ENCODE results near the gene PEDS1.

The PEDS1 gene

DNA sequence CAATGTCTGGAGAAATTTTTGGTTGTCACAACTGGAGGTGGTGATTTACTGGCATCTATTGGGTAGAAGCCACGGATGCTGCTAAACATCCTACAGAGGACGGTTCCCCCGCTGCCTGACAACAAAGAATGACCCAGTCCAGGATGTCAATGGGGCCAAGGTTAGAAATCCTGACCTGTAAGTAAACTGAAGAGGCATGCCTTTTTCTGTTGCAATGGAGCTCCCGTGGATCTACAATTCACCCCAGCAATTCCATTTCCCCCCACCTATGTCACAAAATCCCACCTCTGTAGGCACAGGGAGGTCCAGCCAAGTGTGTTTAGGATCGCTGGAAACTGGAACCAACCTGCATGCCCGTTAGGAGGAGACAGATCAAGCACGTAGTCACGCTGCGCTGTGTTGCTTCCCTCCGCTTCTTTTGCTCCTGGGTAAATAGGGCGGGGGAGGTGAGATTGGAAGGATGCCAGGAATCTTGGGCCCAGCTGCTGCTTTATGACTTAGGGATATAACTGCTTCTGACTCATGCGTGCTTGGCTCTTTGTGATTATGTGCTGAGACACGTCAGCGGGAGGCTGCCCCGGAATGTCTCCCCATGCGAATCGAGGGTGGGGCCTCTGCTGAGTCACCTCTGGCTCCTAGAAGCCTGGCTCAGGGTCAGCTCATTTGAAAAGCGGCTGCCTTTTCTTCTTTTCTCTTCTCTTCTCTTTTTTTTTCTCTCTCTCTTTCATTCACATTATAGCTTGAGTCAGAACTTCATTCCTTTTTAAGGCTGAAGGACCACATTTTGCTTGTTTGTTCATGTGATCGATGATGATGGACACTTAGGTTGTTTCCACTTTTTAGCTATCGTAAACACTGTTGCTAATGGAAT, 12.4 kb upstream of the PEDS1 start (continued):
- TF ChIP-seq, protein P1, sequence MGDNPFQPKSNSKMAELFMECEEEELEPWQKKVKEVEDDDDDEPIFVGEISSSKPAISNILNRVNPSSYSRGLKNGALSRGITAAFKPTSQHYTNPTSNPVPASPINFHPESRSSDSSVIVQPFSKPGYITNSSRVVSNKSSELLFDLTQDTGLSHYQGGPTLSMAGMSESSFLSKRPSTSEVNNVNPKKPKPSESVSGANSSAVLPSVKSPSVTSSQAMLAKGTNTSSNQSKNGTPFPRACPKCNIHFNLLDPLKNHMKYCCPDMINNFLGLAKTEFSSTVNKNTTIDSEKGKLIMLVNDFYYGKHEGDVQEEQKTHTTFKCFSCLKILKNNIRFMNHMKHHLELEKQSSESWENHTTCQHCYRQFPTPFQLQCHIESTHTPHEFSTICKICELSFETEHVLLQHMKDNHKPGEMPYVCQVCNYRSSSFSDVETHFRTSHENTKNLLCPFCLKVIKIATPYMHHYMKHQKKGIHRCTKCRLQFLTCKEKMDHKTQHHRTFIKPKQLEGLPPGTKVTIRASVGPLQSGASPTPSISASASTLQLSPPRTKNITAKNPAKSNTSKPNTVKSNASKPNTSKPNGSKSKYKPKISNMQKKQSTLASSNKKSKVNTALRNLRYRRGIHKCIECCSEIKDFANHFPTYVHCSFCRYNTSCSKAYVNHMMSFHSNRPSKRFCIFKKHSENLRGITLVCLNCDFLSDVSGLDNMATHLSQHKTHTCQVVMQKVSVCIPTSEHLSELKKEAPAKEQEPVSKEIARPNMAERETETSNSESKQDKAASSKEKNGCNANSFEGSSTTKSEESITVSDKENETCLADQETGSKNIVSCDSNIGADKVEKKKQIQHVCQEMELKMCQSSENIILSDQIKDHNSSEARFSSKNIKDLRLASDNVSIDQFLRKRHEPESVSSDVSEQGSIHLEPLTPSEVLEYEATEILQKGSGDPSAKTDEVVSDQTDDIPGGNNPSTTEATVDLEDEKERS (tag by site-specific recombination; IDR thresholded peaks at IDR 0.05): no peak
- TF ChIP-seq, protein P2, sequence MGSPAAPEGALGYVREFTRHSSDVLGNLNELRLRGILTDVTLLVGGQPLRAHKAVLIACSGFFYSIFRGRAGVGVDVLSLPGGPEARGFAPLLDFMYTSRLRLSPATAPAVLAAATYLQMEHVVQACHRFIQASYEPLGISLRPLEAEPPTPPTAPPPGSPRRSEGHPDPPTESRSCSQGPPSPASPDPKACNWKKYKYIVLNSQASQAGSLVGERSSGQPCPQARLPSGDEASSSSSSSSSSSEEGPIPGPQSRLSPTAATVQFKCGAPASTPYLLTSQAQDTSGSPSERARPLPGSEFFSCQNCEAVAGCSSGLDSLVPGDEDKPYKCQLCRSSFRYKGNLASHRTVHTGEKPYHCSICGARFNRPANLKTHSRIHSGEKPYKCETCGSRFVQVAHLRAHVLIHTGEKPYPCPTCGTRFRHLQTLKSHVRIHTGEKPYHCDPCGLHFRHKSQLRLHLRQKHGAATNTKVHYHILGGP (tag by site-specific recombination; IDR thresholded peaks at IDR 0.05): no peak; the same call in 1 of the 2 replicates
- TF ChIP-seq MYNN (tag by site-specific recombination; IDR thresholded peaks at IDR 0.05; ENCODE audit: borderline replicate concordance): no peak
- TF ChIP-seq ZNF184 (tag by site-specific recombination; IDR thresholded peaks at IDR 0.05): peak; percentile 94
- TF ChIP-seq, protein P3, sequence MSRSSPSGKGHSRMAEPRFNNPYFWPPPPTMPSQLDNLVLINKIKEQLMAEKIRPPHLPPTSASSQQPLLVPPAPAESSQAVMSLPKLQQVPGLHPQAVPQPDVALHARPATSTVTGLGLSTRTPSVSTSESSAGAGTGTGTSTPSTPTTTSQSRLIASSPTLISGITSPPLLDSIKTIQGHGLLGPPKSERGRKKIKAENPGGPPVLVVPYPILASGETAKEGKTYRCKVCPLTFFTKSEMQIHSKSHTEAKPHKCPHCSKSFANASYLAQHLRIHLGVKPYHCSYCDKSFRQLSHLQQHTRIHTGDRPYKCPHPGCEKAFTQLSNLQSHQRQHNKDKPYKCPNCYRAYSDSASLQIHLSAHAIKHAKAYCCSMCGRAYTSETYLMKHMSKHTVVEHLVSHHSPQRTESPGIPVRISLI (tag by site-specific recombination; IDR thresholded peaks at IDR 0.05): no peak; the same call in 1 of the 2 replicates
- no peak; the same call in 1 of the 2 replicates for TF ChIP-seq YY1 (tag by site-specific recombination; IDR thresholded peaks at IDR 0.05)
- TF ChIP-seq, protein P4, sequence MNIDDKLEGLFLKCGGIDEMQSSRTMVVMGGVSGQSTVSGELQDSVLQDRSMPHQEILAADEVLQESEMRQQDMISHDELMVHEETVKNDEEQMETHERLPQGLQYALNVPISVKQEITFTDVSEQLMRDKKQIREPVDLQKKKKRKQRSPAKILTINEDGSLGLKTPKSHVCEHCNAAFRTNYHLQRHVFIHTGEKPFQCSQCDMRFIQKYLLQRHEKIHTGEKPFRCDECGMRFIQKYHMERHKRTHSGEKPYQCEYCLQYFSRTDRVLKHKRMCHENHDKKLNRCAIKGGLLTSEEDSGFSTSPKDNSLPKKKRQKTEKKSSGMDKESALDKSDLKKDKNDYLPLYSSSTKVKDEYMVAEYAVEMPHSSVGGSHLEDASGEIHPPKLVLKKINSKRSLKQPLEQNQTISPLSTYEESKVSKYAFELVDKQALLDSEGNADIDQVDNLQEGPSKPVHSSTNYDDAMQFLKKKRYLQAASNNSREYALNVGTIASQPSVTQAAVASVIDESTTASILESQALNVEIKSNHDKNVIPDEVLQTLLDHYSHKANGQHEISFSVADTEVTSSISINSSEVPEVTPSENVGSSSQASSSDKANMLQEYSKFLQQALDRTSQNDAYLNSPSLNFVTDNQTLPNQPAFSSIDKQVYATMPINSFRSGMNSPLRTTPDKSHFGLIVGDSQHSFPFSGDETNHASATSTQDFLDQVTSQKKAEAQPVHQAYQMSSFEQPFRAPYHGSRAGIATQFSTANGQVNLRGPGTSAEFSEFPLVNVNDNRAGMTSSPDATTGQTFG (tag by site-specific recombination; IDR thresholded peaks at IDR 0.05; ENCODE audit: borderline replicate concordance): no peak
- TF ChIP-seq ZNF324 (tag by site-specific recombination; IDR thresholded peaks at IDR 0.05): peak; percentile 94
- TF ChIP-seq KLF7 (tag by site-specific recombination; IDR thresholded peaks at IDR 0.05; ENCODE audit: borderline replicate concordance): peak; percentile 95
- no peak for TF ChIP-seq ZNF157 (tag by site-specific recombination; IDR thresholded peaks at IDR 0.05)
- peak; percentile 97 for TF ChIP-seq ZXDB (tag by site-specific recombination; IDR thresholded peaks at IDR 0.05)
- TF ChIP-seq BCL11B (tag by site-specific recombination; IDR thresholded peaks at IDR 0.05; ENCODE audit: low read depth): peak; percentile 71; the same call in 1 of the 2 replicates
- TF ChIP-seq, protein P5, sequence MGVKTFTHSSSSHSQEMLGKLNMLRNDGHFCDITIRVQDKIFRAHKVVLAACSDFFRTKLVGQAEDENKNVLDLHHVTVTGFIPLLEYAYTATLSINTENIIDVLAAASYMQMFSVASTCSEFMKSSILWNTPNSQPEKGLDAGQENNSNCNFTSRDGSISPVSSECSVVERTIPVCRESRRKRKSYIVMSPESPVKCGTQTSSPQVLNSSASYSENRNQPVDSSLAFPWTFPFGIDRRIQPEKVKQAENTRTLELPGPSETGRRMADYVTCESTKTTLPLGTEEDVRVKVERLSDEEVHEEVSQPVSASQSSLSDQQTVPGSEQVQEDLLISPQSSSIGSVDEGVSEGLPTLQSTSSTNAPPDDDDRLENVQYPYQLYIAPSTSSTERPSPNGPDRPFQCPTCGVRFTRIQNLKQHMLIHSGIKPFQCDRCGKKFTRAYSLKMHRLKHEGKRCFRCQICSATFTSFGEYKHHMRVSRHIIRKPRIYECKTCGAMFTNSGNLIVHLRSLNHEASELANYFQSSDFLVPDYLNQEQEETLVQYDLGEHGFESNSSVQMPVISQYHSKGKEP (tag by site-specific recombination; IDR thresholded peaks at IDR 0.05): peak; percentile 88
- TF ChIP-seq IKZF3 (tag by site-specific recombination; IDR thresholded peaks at IDR 0.05): peak; percentile 98
- no peak for TF ChIP-seq ZNF585B (tag by site-specific recombination; IDR thresholded peaks at IDR 0.05)
- TF ChIP-seq, protein P6, sequence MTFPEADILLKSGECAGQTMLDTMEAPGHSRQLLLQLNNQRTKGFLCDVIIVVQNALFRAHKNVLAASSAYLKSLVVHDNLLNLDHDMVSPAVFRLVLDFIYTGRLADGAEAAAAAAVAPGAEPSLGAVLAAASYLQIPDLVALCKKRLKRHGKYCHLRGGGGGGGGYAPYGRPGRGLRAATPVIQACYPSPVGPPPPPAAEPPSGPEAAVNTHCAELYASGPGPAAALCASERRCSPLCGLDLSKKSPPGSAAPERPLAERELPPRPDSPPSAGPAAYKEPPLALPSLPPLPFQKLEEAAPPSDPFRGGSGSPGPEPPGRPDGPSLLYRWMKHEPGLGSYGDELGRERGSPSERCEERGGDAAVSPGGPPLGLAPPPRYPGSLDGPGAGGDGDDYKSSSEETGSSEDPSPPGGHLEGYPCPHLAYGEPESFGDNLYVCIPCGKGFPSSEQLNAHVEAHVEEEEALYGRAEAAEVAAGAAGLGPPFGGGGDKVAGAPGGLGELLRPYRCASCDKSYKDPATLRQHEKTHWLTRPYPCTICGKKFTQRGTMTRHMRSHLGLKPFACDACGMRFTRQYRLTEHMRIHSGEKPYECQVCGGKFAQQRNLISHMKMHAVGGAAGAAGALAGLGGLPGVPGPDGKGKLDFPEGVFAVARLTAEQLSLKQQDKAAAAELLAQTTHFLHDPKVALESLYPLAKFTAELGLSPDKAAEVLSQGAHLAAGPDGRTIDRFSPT (tag by site-specific recombination; IDR thresholded peaks at IDR 0.05): peak; percentile 99
- TF ChIP-seq, protein P7, sequence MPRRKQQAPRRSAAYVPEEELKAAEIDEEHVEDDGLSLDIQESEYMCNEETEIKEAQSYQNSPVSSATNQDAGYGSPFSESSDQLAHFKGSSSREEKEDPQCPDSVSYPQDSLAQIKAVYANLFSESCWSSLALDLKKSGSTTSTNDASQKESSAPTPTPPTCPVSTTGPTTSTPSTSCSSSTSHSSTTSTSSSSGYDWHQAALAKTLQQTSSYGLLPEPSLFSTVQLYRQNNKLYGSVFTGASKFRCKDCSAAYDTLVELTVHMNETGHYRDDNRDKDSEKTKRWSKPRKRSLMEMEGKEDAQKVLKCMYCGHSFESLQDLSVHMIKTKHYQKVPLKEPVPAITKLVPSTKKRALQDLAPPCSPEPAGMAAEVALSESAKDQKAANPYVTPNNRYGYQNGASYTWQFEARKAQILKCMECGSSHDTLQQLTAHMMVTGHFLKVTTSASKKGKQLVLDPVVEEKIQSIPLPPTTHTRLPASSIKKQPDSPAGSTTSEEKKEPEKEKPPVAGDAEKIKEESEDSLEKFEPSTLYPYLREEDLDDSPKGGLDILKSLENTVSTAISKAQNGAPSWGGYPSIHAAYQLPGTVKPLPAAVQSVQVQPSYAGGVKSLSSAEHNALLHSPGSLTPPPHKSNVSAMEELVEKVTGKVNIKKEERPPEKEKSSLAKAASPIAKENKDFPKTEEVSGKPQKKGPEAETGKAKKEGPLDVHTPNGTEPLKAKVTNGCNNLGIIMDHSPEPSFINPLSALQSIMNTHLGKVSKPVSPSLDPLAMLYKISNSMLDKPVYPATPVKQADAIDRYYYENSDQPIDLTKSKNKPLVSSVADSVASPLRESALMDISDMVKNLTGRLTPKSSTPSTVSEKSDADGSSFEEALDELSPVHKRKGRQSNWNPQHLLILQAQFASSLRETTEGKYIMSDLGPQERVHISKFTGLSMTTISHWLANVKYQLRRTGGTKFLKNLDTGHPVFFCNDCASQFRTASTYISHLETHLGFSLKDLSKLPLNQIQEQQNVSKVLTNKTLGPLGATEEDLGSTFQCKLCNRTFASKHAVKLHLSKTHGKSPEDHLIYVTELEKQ (tag by site-specific recombination; IDR thresholded peaks at IDR 0.05; ENCODE audit: borderline replicate concordance): peak; percentile 96
- no peak; the same call in 1 of the 2 replicates for TF ChIP-seq ZNF768 (tag by site-specific recombination; IDR thresholded peaks at IDR 0.05)
- TF ChIP-seq ZNF785 (tag by site-specific recombination; IDR thresholded peaks at IDR 0.05): no peak
- peak; percentile 98 for TF ChIP-seq KLF8 (tag by site-specific recombination; IDR thresholded peaks at IDR 0.05)
- TF ChIP-seq ZNF560 (tag by site-specific recombination; IDR thresholded peaks at IDR 0.05; ENCODE audit: borderline replicate concordance): no peak
- peak; percentile 95 for TF ChIP-seq GLIS2 (tag by site-specific recombination; IDR thresholded peaks at IDR 0.05)
